HepG2 (cell line): Measurements from ENCODE around the gene SLC9A8. TPM values are rescaled to one million over a fixed set of nuclear protein-coding genes. Genes with fewer than 3 reads are reported as not detected.

ENCODE experiments used
- CAMTA2 ChIP-seq: sonication (generic); formaldehyde crosslinking; IDR thresholded peaks from 2 replicates; pipeline ENCODE4 v1.4.0; 2020; ENCODE audit warnings: mild to moderate bottlenecking, missing genetic modification reagents, borderline replicate concordance
- ELF4 ChIP-seq: sonication (generic); formaldehyde crosslinking; IDR thresholded peaks from 2 replicates; pipeline ENCODE4 v1.5.0; 2020; ENCODE audit warnings: missing genetic modification reagents, mild to moderate bottlenecking, moderate library complexity, borderline replicate concordance
- FOXA1 ChIP-seq, 2 experiments: fragments of 450-650 bp in 1 of 2; sonication (generic) in 1 of 2; formaldehyde crosslinking in 1 of 2; IDR thresholded peaks; 2 replicates each; pipeline versions ENCODE4 v1.4.0 to v1.6.1; 2016 to 2020; ENCODE audit warnings: missing genetic modification reagents in 1 of 2
- GATAD2A ChIP-seq: IDR thresholded peaks from 2 replicates; pipeline ENCODE4 v1.6.1; 2016
- HDAC6 ChIP-seq: fragments of 200-600 bp; sonication (generic); IDR thresholded peaks from 2 replicates; pipeline ENCODE4 v1.7.0; 2017; ENCODE audit warnings: mild to moderate bottlenecking, antibody characterized with exemption, low read length, low read depth
- KLF13 ChIP-seq: sonication (generic); formaldehyde crosslinking; IDR thresholded peaks from 2 replicates; pipeline ENCODE4 v1.4.0; 2020; ENCODE audit warnings: mild to moderate bottlenecking, missing genetic modification reagents
- MAFG ChIP-seq: sonication (generic); formaldehyde crosslinking; IDR thresholded peaks from 2 replicates; pipeline ENCODE4 v1.5.1; 2020; ENCODE audit warnings: mild to moderate bottlenecking, missing genetic modification reagents
- NFIB ChIP-seq: sonication (generic); formaldehyde crosslinking; IDR thresholded peaks from 2 replicates; pipeline ENCODE4 v1.9.0; 2021; ENCODE audit warnings: missing genetic modification reagents, mild to moderate bottlenecking, borderline replicate concordance
- NFKB2 ChIP-seq: sonication (generic); formaldehyde crosslinking; IDR thresholded peaks from 2 replicates; pipeline ENCODE4 v1.4.0; 2020; ENCODE audit warnings: missing genetic modification reagents, borderline replicate concordance
- PHF5A ChIP-seq: IDR thresholded peaks from one replicate; pipeline ENCODE4 v1.6.1; 2018; ENCODE audit warnings: low read depth, missing genetic modification reagents; ENCODE audit not compliant: unreplicated experiment
- PHF8 ChIP-seq: sonication (generic); formaldehyde crosslinking; IDR thresholded peaks from 2 replicates; pipeline ENCODE4 v1.5.0; 2020; ENCODE audit warnings: missing genetic modification reagents
- PPARG ChIP-seq: conservative IDR thresholded peaks from 2 replicates; pipeline ENCODE4 v1.6.1; 2016; ENCODE audit warnings: missing biosample characterization, missing genetic modification reagents
- RAD21 ChIP-seq: fragments of 450-650 bp; formaldehyde crosslinking; IDR thresholded peaks from 2 replicates; pipeline ENCODE4 v1.5.0; 2020; ENCODE audit warnings: mild to moderate bottlenecking
- REPIN1 ChIP-seq: sonication (generic); formaldehyde crosslinking; IDR thresholded peaks from 2 replicates; pipeline ENCODE4 v1.8.0; 2022; ENCODE audit warnings: missing genetic modification reagents, low read depth, mild to moderate bottlenecking, borderline replicate concordance
- ZC3H13 ChIP-seq: sonication (generic); formaldehyde crosslinking; IDR thresholded peaks from 2 replicates; pipeline ENCODE4 v1.8.1; 2023; ENCODE audit warnings: mild to moderate bottlenecking, missing genetic modification reagents, moderate library complexity
- ZNF33A ChIP-seq: sonication (generic); formaldehyde crosslinking; IDR thresholded peaks from 2 replicates; pipeline ENCODE4 v1.5.1; 2020; ENCODE audit warnings: missing genetic modification reagents, mild to moderate bottlenecking, moderate library complexity, borderline replicate concordance
- ZNF543 ChIP-seq: sonication (generic); formaldehyde crosslinking; IDR thresholded peaks from 2 replicates; pipeline ENCODE4 v1.4.0; 2020; ENCODE audit warnings: mild to moderate bottlenecking, missing genetic modification reagents
- ZNF569 ChIP-seq: sonication (generic); formaldehyde crosslinking; IDR thresholded peaks from 2 replicates; pipeline ENCODE4 v1.5.0; 2020; ENCODE audit warnings: mild to moderate bottlenecking, missing genetic modification reagents, moderate library complexity, borderline replicate concordance
- ZSCAN29 ChIP-seq: sonication (generic); formaldehyde crosslinking; conservative IDR thresholded peaks from 2 replicates; pipeline ENCODE4 v1.4.0; 2020; ENCODE audit warnings: mild to moderate bottlenecking, missing genetic modification reagents
- polyA plus RNA-seq, 8 experiments: library from polyadenylated mRNA; depleted of rRNA in 3 of 8; stranded (reverse) in 7 of 8; unstranded in 1 of 8; fragments of >200 nt; fragmentation: Illumina TruSeq in 4 of 8; extraction: Trizol in 4 of 8; gene quantifications; 2 replicates each; pipeline versions ENCODE4 v1.2.1 to v1.2.3, GENCODE V29; 2011 to 2016; ENCODE audit warnings: low read depth in 4 of 8, missing spikeins in 1 of 8, mixed read lengths in 1 of 8; ENCODE audit not compliant: insufficient read depth in 1 of 8
- total RNA-seq, 5 experiments: library from RNA; depleted of rRNA; stranded (reverse); fragments of >200 nt; fragmentation: Illumina TruSeq; extraction: Trizol; gene quantifications; 2 replicates each; pipeline ENCODE4 v1.2.3, GENCODE V29; 2016; ENCODE audit warnings: low read depth in 1 of 5
- TF ChIP-seq, protein P1 (sequence below): sonication (generic); formaldehyde crosslinking; IDR thresholded peaks from 2 replicates; pipeline ENCODE4 v1.9.0; 2021; ENCODE audit warnings: missing genetic modification reagents, borderline replicate concordance
- TF ChIP-seq, protein P2 (sequence below): fragments of 450-650 bp; IDR thresholded peaks from 2 replicates; pipeline ENCODE4 v1.6.1; 2016
- TF ChIP-seq, protein P3 (sequence below): sonication (generic); formaldehyde crosslinking; IDR thresholded peaks from 2 replicates; pipeline ENCODE4 v1.4.0; 2020; ENCODE audit warnings: missing genetic modification reagents
- TF ChIP-seq, protein P4 (sequence below): sonication (generic); formaldehyde crosslinking; IDR thresholded peaks from 2 replicates; pipeline ENCODE4 v1.4.0; 2020; ENCODE audit warnings: mild to moderate bottlenecking, missing genetic modification reagents

SLC9A8 gene
- total and polyA plus RNA-seq, 2 of the 13 experiments (the other 11 are each of a cell fraction or from before 2014, with no cell fraction given) = 4.1 to 7.4 TPM

DNA sequence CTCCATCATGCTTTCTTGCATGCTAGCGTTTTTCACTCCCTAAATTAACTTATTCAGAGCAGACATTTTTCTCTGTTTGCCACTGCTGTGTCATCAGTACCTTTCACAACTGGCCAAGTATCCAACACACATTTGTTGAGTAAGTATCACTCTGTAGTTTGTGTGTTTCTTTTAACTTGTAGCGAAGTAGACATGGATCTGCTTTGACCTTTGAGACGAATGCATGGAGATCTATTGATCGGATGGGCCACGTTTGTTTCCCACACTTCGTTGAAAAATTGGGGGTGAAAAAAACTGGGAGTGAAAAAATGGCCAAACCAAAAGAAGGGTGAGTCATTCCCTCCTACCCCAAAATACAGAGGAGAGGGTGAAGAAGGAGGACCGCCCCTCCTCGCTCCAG, 12.9 kb upstream of the SLC9A8 start (continued):
- TF ChIP-seq HDAC6 = no peak
- TF ChIP-seq, protein P1, sequence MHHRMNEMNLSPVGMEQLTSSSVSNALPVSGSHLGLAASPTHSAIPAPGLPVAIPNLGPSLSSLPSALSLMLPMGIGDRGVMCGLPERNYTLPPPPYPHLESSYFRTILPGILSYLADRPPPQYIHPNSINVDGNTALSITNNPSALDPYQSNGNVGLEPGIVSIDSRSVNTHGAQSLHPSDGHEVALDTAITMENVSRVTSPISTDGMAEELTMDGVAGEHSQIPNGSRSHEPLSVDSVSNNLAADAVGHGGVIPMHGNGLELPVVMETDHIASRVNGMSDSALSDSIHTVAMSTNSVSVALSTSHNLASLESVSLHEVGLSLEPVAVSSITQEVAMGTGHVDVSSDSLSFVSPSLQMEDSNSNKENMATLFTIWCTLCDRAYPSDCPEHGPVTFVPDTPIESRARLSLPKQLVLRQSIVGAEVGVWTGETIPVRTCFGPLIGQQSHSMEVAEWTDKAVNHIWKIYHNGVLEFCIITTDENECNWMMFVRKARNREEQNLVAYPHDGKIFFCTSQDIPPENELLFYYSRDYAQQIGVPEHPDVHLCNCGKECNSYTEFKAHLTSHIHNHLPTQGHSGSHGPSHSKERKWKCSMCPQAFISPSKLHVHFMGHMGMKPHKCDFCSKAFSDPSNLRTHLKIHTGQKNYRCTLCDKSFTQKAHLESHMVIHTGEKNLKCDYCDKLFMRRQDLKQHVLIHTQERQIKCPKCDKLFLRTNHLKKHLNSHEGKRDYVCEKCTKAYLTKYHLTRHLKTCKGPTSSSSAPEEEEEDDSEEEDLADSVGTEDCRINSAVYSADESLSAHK = no peak
- TF ChIP-seq PHF8 (CRISPR knock-in tag) = no peak
- no peak for TF ChIP-seq ZSCAN29 (CRISPR knock-in tag)
- TF ChIP-seq, protein P2, sequence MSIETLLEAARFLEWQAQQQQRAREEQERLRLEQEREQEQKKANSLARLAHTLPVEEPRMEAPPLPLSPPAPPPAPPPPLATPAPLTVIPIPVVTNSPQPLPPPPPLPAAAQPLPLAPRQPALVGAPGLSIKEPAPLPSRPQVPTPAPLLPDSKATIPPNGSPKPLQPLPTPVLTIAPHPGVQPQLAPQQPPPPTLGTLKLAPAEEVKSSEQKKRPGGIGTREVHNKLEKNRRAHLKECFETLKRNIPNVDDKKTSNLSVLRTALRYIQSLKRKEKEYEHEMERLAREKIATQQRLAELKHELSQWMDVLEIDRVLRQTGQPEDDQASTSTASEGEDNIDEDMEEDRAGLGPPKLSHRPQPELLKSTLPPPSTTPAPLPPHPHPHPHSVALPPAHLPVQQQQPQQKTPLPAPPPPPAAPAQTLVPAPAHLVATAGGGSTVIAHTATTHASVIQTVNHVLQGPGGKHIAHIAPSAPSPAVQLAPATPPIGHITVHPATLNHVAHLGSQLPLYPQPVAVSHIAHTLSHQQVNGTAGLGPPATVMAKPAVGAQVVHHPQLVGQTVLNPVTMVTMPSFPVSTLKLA = no peak
- no peak for TF ChIP-seq PHF5A (CRISPR knock-in tag)
- no peak for TF ChIP-seq ZNF569 (CRISPR knock-in tag)
- TF ChIP-seq ZNF543 = no peak
- TF ChIP-seq PPARG = no peak; the same call in 1 of the 2 replicates
- TF ChIP-seq FOXA1 (IDR thresholded peaks at IDR 0.05) = no peak
- no peak for TF ChIP-seq FOXA1 (CRISPR knock-in tag; IDR thresholded peaks at IDR 0.05)
- no peak for TF ChIP-seq KLF13 (CRISPR knock-in tag)
- TF ChIP-seq, protein P3, sequence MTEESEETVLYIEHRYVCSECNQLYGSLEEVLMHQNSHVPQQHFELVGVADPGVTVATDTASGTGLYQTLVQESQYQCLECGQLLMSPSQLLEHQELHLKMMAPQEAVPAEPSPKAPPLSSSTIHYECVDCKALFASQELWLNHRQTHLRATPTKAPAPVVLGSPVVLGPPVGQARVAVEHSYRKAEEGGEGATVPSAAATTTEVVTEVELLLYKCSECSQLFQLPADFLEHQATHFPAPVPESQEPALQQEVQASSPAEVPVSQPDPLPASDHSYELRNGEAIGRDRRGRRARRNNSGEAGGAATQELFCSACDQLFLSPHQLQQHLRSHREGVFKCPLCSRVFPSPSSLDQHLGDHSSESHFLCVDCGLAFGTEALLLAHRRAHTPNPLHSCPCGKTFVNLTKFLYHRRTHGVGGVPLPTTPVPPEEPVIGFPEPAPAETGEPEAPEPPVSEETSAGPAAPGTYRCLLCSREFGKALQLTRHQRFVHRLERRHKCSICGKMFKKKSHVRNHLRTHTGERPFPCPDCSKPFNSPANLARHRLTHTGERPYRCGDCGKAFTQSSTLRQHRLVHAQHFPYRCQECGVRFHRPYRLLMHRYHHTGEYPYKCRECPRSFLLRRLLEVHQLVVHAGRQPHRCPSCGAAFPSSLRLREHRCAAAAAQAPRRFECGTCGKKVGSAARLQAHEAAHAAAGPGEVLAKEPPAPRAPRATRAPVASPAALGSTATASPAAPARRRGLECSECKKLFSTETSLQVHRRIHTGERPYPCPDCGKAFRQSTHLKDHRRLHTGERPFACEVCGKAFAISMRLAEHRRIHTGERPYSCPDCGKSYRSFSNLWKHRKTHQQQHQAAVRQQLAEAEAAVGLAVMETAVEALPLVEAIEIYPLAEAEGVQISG (CRISPR knock-in tag) = peak; percentile 51
- TF ChIP-seq, protein P4, sequence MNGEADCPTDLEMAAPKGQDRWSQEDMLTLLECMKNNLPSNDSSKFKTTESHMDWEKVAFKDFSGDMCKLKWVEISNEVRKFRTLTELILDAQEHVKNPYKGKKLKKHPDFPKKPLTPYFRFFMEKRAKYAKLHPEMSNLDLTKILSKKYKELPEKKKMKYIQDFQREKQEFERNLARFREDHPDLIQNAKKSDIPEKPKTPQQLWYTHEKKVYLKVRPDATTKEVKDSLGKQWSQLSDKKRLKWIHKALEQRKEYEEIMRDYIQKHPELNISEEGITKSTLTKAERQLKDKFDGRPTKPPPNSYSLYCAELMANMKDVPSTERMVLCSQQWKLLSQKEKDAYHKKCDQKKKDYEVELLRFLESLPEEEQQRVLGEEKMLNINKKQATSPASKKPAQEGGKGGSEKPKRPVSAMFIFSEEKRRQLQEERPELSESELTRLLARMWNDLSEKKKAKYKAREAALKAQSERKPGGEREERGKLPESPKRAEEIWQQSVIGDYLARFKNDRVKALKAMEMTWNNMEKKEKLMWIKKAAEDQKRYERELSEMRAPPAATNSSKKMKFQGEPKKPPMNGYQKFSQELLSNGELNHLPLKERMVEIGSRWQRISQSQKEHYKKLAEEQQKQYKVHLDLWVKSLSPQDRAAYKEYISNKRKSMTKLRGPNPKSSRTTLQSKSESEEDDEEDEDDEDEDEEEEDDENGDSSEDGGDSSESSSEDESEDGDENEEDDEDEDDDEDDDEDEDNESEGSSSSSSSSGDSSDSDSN (CRISPR knock-in tag) = no peak
- no peak for TF ChIP-seq RAD21 (CRISPR knock-in tag)
- no peak for TF ChIP-seq ELF4 (CRISPR knock-in tag)
- peak; percentile 94 for TF ChIP-seq GATAD2A (CRISPR knock-in tag)
- TF ChIP-seq NFIB (CRISPR knock-in tag) = no peak
- peak; percentile 28; the same call in 1 of the 2 replicates for TF ChIP-seq REPIN1 (CRISPR knock-in tag)
- TF ChIP-seq MAFG = no peak
- no peak for TF ChIP-seq CAMTA2 (CRISPR knock-in tag)
- no peak for TF ChIP-seq ZNF33A (CRISPR knock-in tag)
- TF ChIP-seq NFKB2 (CRISPR knock-in tag) = no peak
- TF ChIP-seq ZC3H13 (CRISPR knock-in tag) = no peak
